Right atrium auricular region (tissue), 2 donors: ENCODE measurements around the gene EIF4EBP2. TPM values are rescaled to one million over a fixed set of nuclear protein-coding genes. Genes with fewer than 3 reads are reported as not detected.

Source experiments
- DNase-seq: peaks from one replicate; pipeline ENCODE4 v3.0.0-alpha.2; 2019; ENCODE audit warnings: low spot score
- H3K27ac ChIP-seq, 2 donors: fragments of 200-600 bp; sonication (generic); 1 replicate in 1 of 2; 2 replicates in 1 of 2; pipeline ENCODE4 v1.5.1; 2016 to 2019
- H3K27me3 ChIP-seq, 2 donors: fragments of 200-600 bp; sonication (generic); one replicate each; pipeline versions ENCODE4 v1.5.1 to v1.6.0; 2017 to 2019
- H3K36me3 ChIP-seq: fragments of 200-600 bp; sonication (generic); one replicate; pipeline ENCODE4 v1.5.1; 2016
- H3K4me1 ChIP-seq, 2 donors: fragments of 200-600 bp; sonication (generic); one replicate each; pipeline versions ENCODE4 v1.5.1 to v1.6.0; 2017 to 2019
- H3K4me3 ChIP-seq, 2 donors: fragments of 200-600 bp; sonication (generic); 1 replicate in 1 of 2; 2 replicates in 1 of 2; pipeline ENCODE4 v1.5.1; 2017 to 2019; ENCODE audit warnings: mild to moderate bottlenecking in 1 of 2, moderate library complexity in 1 of 2
- H3K9me3 ChIP-seq, 2 donors: fragments of 200-600 bp; sonication (generic); one replicate each; pipeline ENCODE4 v1.5.1; 2019
- total RNA-seq, 2 donors: library from RNA; depleted of rRNA; stranded (reverse); fragments of >200 nt; gene quantifications; one replicate each; pipeline ENCODE4 v1.1.0, GENCODE V29; 2016
- TF ChIP-seq, protein P1 (sequence below), 2 donors: fragments of 200-600 bp; sonication (generic); IDR thresholded peaks; one replicate each; pipeline ENCODE4 v1.5.1; 2019; ENCODE audit warnings: antibody characterized with exemption in 2 of 2

EIF4EBP2 gene, protein sequence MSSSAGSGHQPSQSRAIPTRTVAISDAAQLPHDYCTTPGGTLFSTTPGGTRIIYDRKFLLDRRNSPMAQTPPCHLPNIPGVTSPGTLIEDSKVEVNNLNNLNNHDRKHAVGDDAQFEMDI
- 100 to 1,000 TPM in 1 of 2 donors, 10 to 100 TPM in 1; 90.0 to 116 TPM for total RNA-seq

DNA sequence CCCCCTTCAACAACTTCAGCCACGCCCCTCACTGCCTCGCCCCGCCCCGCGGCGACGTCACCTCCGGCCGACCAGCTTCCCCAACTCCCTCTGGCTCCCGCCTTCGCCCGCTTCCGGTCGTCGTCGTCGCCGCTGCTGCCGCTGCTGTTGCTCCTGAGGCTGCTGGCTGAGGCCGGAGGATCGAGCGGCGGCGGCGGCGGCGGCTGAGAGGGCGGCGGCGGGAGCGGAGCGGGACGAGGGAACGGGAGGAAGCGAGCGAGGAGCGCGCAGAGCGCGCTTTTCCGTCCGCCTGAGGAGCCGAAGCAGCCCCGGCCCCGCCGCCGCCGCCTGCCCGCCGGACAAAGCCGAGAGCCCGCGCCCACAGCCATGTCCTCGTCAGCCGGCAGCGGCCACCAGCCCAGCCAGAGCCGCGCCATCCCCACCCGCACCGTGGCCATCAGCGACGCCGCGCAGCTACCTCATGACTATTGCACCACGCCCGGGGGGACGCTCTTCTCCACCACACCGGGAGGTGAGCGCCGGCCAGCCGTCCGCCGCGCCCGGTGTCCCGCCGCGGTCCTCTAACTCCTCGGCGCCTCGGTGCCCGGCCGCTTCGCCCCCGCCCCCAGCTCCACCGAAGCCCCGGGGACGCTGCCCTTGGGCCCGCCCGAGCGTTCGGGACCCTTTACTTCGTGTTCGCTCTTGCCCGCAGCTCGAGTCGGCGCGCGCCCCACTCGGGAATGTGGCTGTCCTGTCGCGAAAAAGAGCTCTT is at the start of gene EIF4EBP2:
TSS of gene EIF4EBP2 (plus strand) at position 110 of the 751 bp plus-strand sequence. CDS start at position 367, 257 bp downstream.
- H3K36me3 ChIP-seq: no peaks in the 10 kb centered on the region
- peaks cover 0 to 33% of the 10 kb centered on the region in 2 donors for H3K4me1 ChIP-seq
- H3K9me3 ChIP-seq: no peaks in the 10 kb centered on the region
- H3K27ac ChIP-seq: peak within 1 kb of the TSS; percentile 97 to 98
- no peaks in the 10 kb centered on the region for H3K27me3 ChIP-seq
- peak; percentile 98 for DNase-seq
- TF ChIP-seq, protein P1, sequence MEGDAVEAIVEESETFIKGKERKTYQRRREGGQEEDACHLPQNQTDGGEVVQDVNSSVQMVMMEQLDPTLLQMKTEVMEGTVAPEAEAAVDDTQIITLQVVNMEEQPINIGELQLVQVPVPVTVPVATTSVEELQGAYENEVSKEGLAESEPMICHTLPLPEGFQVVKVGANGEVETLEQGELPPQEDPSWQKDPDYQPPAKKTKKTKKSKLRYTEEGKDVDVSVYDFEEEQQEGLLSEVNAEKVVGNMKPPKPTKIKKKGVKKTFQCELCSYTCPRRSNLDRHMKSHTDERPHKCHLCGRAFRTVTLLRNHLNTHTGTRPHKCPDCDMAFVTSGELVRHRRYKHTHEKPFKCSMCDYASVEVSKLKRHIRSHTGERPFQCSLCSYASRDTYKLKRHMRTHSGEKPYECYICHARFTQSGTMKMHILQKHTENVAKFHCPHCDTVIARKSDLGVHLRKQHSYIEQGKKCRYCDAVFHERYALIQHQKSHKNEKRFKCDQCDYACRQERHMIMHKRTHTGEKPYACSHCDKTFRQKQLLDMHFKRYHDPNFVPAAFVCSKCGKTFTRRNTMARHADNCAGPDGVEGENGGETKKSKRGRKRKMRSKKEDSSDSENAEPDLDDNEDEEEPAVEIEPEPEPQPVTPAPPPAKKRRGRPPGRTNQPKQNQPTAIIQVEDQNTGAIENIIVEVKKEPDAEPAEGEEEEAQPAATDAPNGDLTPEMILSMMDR (IDR thresholded peaks at IDR 0.05): no peak
- H3K4me3 ChIP-seq: peak within 1 kb of the TSS; percentile 86 to 95

DNA sequence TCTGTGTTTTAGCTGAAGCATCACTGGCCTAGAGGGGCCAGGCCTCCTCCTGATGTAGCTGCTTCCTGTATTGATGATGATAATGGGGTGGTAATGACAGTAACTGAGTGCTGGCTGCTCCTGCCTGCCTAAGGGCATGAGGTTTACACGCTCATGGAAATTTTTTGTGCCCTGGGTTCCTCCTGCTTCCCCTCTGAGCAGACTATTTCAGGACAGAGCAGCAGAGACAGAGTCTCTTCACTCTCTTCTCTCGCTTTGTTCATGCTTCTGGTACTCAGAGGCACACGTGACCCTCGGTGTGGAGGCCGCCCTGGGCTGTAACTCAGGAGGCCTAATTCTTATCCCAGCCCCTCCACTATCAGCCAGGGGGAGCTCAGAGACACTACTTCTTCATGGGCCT is 49.4 kb upstream of the EIF4EBP2 start:
- TF ChIP-seq, protein P1 (IDR thresholded peaks at IDR 0.05): no peak
- H3K4me1 ChIP-seq: peaks cover 0 to 47% of the 10 kb centered on the region in 2 donors
- no peaks in the 10 kb centered on the region for H3K36me3 ChIP-seq
- no peak overlapping the region for H3K4me3 ChIP-seq
- H3K27ac ChIP-seq: no peak overlapping the region
- no peaks in the 10 kb centered on the region for H3K27me3 ChIP-seq
- H3K9me3 ChIP-seq: no peaks in the 10 kb centered on the region
- DNase-seq: no peak

GRCh38 chr10:70355051-70356021 is 48.6 kb upstream of the EIF4EBP2 start:
- TF ChIP-seq, protein P1 (IDR thresholded peaks at IDR 0.05): no peak
- Histone ChIP-seq H3K4me1 (peaks cover 0 to 44% of the 10 kb centered on the region in 2 donors), H3K36me3 (no peaks in the 10 kb centered on the region), H3K9me3 (no peaks in the 10 kb centered on the region), H3K27ac (no peak overlapping the region), H3K27me3 (no peaks in the 10 kb centered on the region), H3K4me3 (no peak overlapping the region)
- DNase-seq: no peak

DNA sequence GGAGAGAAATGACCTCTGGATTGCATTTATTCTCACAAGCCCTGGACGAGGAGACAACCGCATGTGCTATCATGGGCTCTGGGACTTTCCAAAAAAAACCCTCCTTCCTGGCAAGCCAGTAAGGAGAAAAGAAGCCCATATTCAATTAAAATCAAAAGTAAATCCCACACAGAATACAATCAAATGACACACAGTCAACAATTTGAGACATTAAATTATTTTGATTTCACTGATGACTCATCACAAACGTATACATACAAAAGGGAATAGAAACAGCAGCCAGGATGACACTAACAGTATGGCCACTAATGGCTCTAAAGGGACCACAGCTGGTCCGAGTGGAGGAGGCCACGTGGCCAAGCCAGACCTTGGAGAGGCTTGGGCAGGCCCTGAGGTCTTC is 46.4 kb upstream of the EIF4EBP2 start:
- Histone ChIP-seq H3K4me3 (no peak overlapping the region), H3K27me3 (no peaks in the 10 kb centered on the region), H3K9me3 (no peaks in the 10 kb centered on the region), H3K4me1 (peaks cover 0 to 31% of the 10 kb centered on the region in 2 donors), H3K27ac (no peak overlapping the region), H3K36me3 (no peaks in the 10 kb centered on the region)
- DNase-seq: no peak
- TF ChIP-seq, protein P1 (IDR thresholded peaks at IDR 0.05): no peak

DNA sequence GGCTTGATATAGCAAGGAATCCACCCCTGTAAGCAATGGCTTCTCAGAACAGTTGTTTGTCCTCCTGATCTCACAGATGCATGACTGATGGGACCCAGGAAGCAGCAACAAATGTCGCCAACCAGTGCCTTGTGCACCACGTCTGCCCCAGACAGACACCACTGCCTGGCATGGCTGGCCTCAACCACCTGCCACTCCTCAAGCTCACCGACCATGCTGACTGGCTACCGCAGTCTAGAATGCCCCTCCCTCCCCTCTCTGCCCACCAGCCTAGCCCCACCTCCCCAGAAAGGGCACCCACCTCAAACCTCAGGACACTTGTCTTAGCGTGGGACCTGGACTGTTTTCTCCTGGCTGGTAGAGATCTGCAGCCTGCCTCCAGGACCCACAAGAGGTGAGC is 45.5 kb upstream of the EIF4EBP2 start:
- Histone ChIP-seq H3K27me3 (no peaks in the 10 kb centered on the region), H3K4me1 (peaks cover 0 to 30% of the 10 kb centered on the region in 2 donors), H3K36me3 (no peaks in the 10 kb centered on the region), H3K27ac (no peak overlapping the region), H3K4me3 (no peak overlapping the region), H3K9me3 (no peaks in the 10 kb centered on the region)
- DNase-seq: no peak
- TF ChIP-seq, protein P1 (IDR thresholded peaks at IDR 0.05): no peak
